Psoas muscle (tissue), 8 donors: Measurements from ENCODE around the gene NEK9. TPM values are rescaled to one million over a fixed set of nuclear protein-coding genes. Genes with fewer than 3 reads are reported as not detected.

Source experiments
- ATAC-seq, 4 donors: fragments of 200-7000 bp; cut with Tn5 transposase; one replicate each; pipeline ENCODE4 v1.9.1; 2020; ENCODE audit warnings: moderate library complexity in 3 of 4, mild to moderate bottlenecking in 2 of 4
- DNase-seq, 2 donors: peaks; one replicate each; pipeline ENCODE4 v3.0.0-alpha.2; 2020
- H3K27ac ChIP-seq: fragments of 200-600 bp; one replicate; pipeline ENCODE4 v1.8.0; 2022
- H3K27me3 ChIP-seq, 3 donors: fragments of 200-600 bp in 1 of 3; one replicate each; pipeline versions ENCODE4 v1.6.1 to v1.8.0; 2013 to 2022; ENCODE audit warnings: low read length in 2 of 3, mild to moderate bottlenecking in 2 of 3, moderate library complexity in 1 of 3; ENCODE audit not compliant: insufficient read depth in 3 of 3
- H3K36me3 ChIP-seq, 2 donors: fragments of 200-600 bp in 1 of 2; one replicate each; pipeline versions ENCODE4 v1.6.1 to v1.8.0; 2013 to 2022; ENCODE audit warnings: low read depth in 1 of 2, mild to moderate bottlenecking in 1 of 2, moderate library complexity in 1 of 2; ENCODE audit not compliant: insufficient read depth in 1 of 2
- H3K4me1 ChIP-seq: fragments of 200-600 bp; one replicate; pipeline ENCODE4 v1.8.0; 2022
- H3K4me3 ChIP-seq: fragments of 200-600 bp; one replicate; pipeline ENCODE4 v1.8.0; 2022; ENCODE audit warnings: mild to moderate bottlenecking
- H3K9me3 ChIP-seq: fragments of 200-600 bp; one replicate; pipeline ENCODE4 v1.8.0; 2022
- WGBS, 3 donors: extraction: QIAGEN DNeasy Blood & Tissue Kit; methylation state at CpG; one replicate each; pipeline versions ENCODE4 v1.1.6 to v1.1.7; 2013; 5-methylcytosine and 5-hydroxymethylcytosine counted together
- intact Hi-C, 2 donors: fragments of 100-400 bp; cut with DNase I; formaldehyde crosslinking; loops; one replicate each; pipeline versions ENCODE4 v1.11.0 to v1.14.2; 2022
- polyA plus RNA-seq, 3 donors: library from polyadenylated mRNA; stranded (reverse); fragments of 200-250 nt; gene quantifications; one replicate each; pipeline ENCODE4 v1.2.3, GENCODE V29; 2013
- total RNA-seq, 4 donors: library from RNA; stranded (reverse); fragmentation: NEBNext Ultra II Directional in 2 of 4; extraction: Animal tissue kit (Norgen Biotek cat#: 25700) in 2 of 4; gene quantifications; one replicate each; pipeline versions ENCODE4 v1.2.1 to v1.2.4, GENCODE V29; 2021 to 2023
- TF ChIP-seq, protein P1 (sequence below): fragments of 200-600 bp; IDR thresholded peaks from one replicate; pipeline ENCODE4 v1.8.0; 2022; ENCODE audit warnings: antibody characterized with exemption
- donor health status: healthy with polysubstance abuse.
- donor health status: DM: no; HTN: no; CAD: no; lungs with moderate emphysema.
- donor health status: Bipolar disorder and iron deficiency.
- donor health status: healthy.
- donor health status: DM: yes; HTN: yes; CAD: no.
- donor health status: DM: no; HTN: no; CAD: no.
- donor health status: DM: no; HTN: no; CAD: no.
- donor health status: DM: yes; HTN: yes; CAD: no.

The NEK9 gene
- total and polyA plus RNA-seq, 7 donors = 17.9 to 116 (median 69.1) TPM

GRCh38 chr14:75138492-75138891 is 11.6 kb upstream of the NEK9 start:
- Histone ChIP-seq H3K36me3 (peaks cover 3 to 26% of the 10 kb centered on the region in 2 donors), H3K9me3 (no peaks in the 10 kb centered on the region), H3K4me1 (peaks cover 33% of the 10 kb centered on the region), H3K4me3 (no peak overlapping the region), H3K27ac (peak overlapping the region; percentile 46), H3K27me3 (no peaks in the 10 kb centered on the region)
- ATAC-seq = peak in 1 of 4 donors; percentile 45
- 57 to 68% (median 67%) methylated on average over 1 of the region's 1 CpG for WGBS, 3 donors
- intact Hi-C loops = no loop called here
- DNase-seq = no peak
- TF ChIP-seq, protein P1, sequence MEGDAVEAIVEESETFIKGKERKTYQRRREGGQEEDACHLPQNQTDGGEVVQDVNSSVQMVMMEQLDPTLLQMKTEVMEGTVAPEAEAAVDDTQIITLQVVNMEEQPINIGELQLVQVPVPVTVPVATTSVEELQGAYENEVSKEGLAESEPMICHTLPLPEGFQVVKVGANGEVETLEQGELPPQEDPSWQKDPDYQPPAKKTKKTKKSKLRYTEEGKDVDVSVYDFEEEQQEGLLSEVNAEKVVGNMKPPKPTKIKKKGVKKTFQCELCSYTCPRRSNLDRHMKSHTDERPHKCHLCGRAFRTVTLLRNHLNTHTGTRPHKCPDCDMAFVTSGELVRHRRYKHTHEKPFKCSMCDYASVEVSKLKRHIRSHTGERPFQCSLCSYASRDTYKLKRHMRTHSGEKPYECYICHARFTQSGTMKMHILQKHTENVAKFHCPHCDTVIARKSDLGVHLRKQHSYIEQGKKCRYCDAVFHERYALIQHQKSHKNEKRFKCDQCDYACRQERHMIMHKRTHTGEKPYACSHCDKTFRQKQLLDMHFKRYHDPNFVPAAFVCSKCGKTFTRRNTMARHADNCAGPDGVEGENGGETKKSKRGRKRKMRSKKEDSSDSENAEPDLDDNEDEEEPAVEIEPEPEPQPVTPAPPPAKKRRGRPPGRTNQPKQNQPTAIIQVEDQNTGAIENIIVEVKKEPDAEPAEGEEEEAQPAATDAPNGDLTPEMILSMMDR = no peak

- Histone ChIP-seq H3K4me3 (no peak overlapping the region), H3K9me3 (no peaks in the 10 kb centered on the region), H3K27me3 (no peaks in the 10 kb centered on the region), H3K36me3 (peaks cover 3 to 36% of the 10 kb centered on the region in 2 donors), H3K4me1 (peaks cover 17% of the 10 kb centered on the region), H3K27ac (no peak overlapping the region)
- TF ChIP-seq, protein P1 = no peak
- intact Hi-C loops = loop anchor here (5.0 kb wide), 1 partner anchor 353 kb away; no protein-coding TSS in a partner anchor
- DNase-seq (no peak), ATAC-seq (no peak)
- 66 to 88% (median 75%) methylated on average over 6 of the region's 6 CpGs for WGBS, 3 donors
Measured at GRCh38 chr14:75134644-75135043, 7.8 kb upstream of the NEK9 start.

GRCh38 chr14:75133597-75133996 is 6.7 kb upstream of the NEK9 start:
- Histone ChIP-seq H3K27ac (no peak overlapping the region), H3K36me3 (peaks cover 3 to 36% of the 10 kb centered on the region in 2 donors), H3K4me3 (no peak overlapping the region), H3K27me3 (no peaks in the 10 kb centered on the region), H3K9me3 (no peaks in the 10 kb centered on the region), H3K4me1 (peaks cover 15% of the 10 kb centered on the region)
- DNase-seq (no peak), ATAC-seq (no peak)
- 45 to 71% (median 50%) methylated on average over 2 of the region's 2 CpGs for WGBS, 3 donors
- TF ChIP-seq, protein P1 = no peak
- intact Hi-C loops = loop anchor here (2.0 to 5.0 kb wide), 2 partner anchors 169 to 354 kb away; no protein-coding TSS in a partner anchor

DNA sequence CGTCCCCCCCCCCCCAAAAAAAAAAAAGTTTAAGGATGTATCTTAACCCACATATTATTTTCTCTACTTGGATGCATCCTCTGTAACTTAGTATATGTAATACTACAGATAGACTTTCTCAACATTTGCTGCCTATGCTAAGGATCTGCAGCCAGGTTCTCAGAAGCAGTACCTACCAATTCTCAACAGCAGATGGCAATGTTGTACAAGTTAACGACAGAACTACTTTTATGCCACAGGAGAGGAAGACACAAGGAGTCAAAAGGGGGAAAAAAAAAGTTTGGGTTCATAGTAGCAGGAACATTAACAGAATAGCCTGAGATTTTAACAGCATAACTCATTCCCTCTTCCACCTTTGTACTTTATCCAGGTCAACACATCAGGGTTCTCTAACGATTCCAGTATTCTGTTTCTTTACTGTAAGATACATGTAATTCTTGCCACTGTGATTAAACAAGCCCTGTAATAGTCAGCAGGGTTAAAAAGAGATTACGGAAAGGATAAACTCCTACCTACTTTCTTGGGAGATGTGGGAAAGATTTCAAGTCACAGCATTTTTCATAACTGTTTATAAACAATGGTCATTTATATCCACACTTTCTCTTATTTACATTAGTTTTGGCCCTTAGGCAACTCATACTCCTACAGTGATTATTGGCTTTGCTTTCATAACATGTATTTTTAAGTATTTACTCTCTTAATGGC is 5.7 kb upstream of the NEK9 start:
- H3K4me3 ChIP-seq = no peak overlapping the region
- DNase-seq (no peak), ATAC-seq (peak; percentile 76 to 85 (median 84))
- H3K9me3 ChIP-seq = no peaks in the 10 kb centered on the region
- TF ChIP-seq, protein P1 = peak; percentile 76
- H3K27me3 ChIP-seq = no peaks in the 10 kb centered on the region
- peaks cover 16% of the 10 kb centered on the region for H3K4me1 ChIP-seq
- 38 to 51% (median 43%) methylated on average over 4 of the region's 4 CpGs for WGBS, 3 donors
- peak overlapping the region; percentile 34 for H3K27ac ChIP-seq
- intact Hi-C loops = loop anchor here (1.0 to 5.0 kb wide), 3 partner anchors 164 to 355 kb away; no protein-coding TSS in a partner anchor
- peaks cover 3 to 36% of the 10 kb centered on the region in 2 donors for H3K36me3 ChIP-seq
